ENCODE results near the gene TRAF4. TPM values are rescaled to one million over a fixed set of nuclear protein-coding genes. Genes with fewer than 3 reads are reported as not detected.
"Not testable (repeated sequence)": the region's sequence is repeated elsewhere in the genome, so short reads cannot be mapped to it uniquely, and the experiment has no call there.

TRAF4 gene
- total RNA-seq, 2 experiments from 2014 or later = 66.0 to 78.4 TPM

- Mint-ChIP-seq H3K27me3 (ENCODE audit: low read depth) (no peaks in the 10 kb centered on the region), H3K27ac (peak overlapping the region; percentile 11), H3K36me3 (ENCODE audit: low read depth) (peaks cover 15% of the 10 kb centered on the region), H3K9me3 (ENCODE audit: insufficient read depth) (peaks cover 2% of the 10 kb centered on the region), H3K4me1 (ENCODE audit: low read depth) (peaks cover 59% of the 10 kb centered on the region), H3K4me3 (no peak overlapping the region)
- no peak for DNase-seq
- no peak for ATAC-seq
- ChIA-PET CTCF (interaction anchor here (1.5 to 1.7 kb wide), 2 partner anchors 8 to 15 kb away, joined by 7 to 15 read pairs; partner anchors contain the start of gene TLCD1), POLR2A (interaction anchor here (1.1 to 1.5 kb wide), 2 partner anchors 10 to 15 kb away, joined by 3 to 5 read pairs; partner anchors contain the start of gene RPL23A)
Observed at GRCh38 chr17:28734712-28735241, 9.0 kb upstream of the TRAF4 start.

- Mint-ChIP-seq H3K9me3 (ENCODE audit: insufficient read depth) (peaks cover 3% of the 10 kb centered on the region), H3K4me3 (no peak overlapping the region), H3K36me3 (ENCODE audit: low read depth) (peaks cover 18% of the 10 kb centered on the region), H3K27ac (no peak overlapping the region), H3K27me3 (ENCODE audit: low read depth) (no peaks in the 10 kb centered on the region), H3K4me1 (ENCODE audit: low read depth) (peaks cover 57% of the 10 kb centered on the region)
- ChIA-PET CTCF (interaction anchor here (1.5 to 1.7 kb wide), 2 partner anchors 8 to 14 kb away, joined by 7 to 15 read pairs; partner anchors contain the start of gene TLCD1), POLR2A (interaction anchor here (1.1 to 1.5 kb wide), 2 partner anchors 11 to 15 kb away, joined by 3 to 5 read pairs; partner anchors contain the start of gene RPL23A)
- DNase-seq (no peak), ATAC-seq (no peak)
Observed at GRCh38 chr17:28735242-28735722, 8.5 kb upstream of the TRAF4 start.

- not testable (repeated sequence) for H3K27me3 Mint-ChIP-seq (ENCODE audit: low read depth)
Observed at GRCh38 chr17:28735913-28736769, 7.7 kb upstream of the TRAF4 start.

GRCh38 chr17:28737316-28737715 is 6.5 kb upstream of the TRAF4 start:
- no peak overlapping the region for H3K4me3 Mint-ChIP-seq
- POLR2A ChIA-PET = no interaction called here
- CTCF ChIA-PET = no interaction called here
- no peak overlapping the region for H3K27ac Mint-ChIP-seq
- peaks cover 26% of the 10 kb centered on the region for H3K36me3 Mint-ChIP-seq (ENCODE audit: low read depth)
- H3K9me3 Mint-ChIP-seq (ENCODE audit: insufficient read depth) = peaks cover 3% of the 10 kb centered on the region
- H3K4me1 Mint-ChIP-seq (ENCODE audit: low read depth) = peaks cover 68% of the 10 kb centered on the region
- ATAC-seq (no peak), DNase-seq (no peak)
- H3K27me3 Mint-ChIP-seq (ENCODE audit: low read depth) = no peaks in the 10 kb centered on the region

More at GRCh38 chr17:28735913-28736769, 7.7 kb upstream of the TRAF4 start:
- POLR2A ChIA-PET = interaction anchor here (1.1 to 1.5 kb wide), 2 partner anchors 11 to 16 kb away, joined by 3 to 5 read pairs; partner anchors contain the start of gene RPL23A
- not testable (repeated sequence) for DNase-seq; H3K9me3 Mint-ChIP-seq (ENCODE audit: insufficient read depth); H3K4me3 Mint-ChIP-seq; H3K27ac Mint-ChIP-seq; ATAC-seq
- CTCF ChIA-PET = interaction anchor here (1.5 to 1.7 kb wide), 2 partner anchors 9 to 13 kb away, joined by 7 to 15 read pairs; partner anchors contain the start of gene TLCD1
- peaks cover 60% of the 10 kb centered on the region for H3K4me1 Mint-ChIP-seq (ENCODE audit: low read depth)
- peaks cover 25% of the 10 kb centered on the region for H3K36me3 Mint-ChIP-seq (ENCODE audit: low read depth)

- no peak overlapping the region for H3K4me3 Mint-ChIP-seq
- peaks cover 3% of the 10 kb centered on the region for H3K9me3 Mint-ChIP-seq (ENCODE audit: insufficient read depth)
- H3K27ac Mint-ChIP-seq = peak overlapping the region; percentile 69
- peaks cover 26% of the 10 kb centered on the region for H3K36me3 Mint-ChIP-seq (ENCODE audit: low read depth)
- no peak for DNase-seq
- peaks cover 68% of the 10 kb centered on the region for H3K4me1 Mint-ChIP-seq (ENCODE audit: low read depth)
- ATAC-seq = no peak
- no peaks in the 10 kb centered on the region for H3K27me3 Mint-ChIP-seq (ENCODE audit: low read depth)
- ChIA-PET POLR2A (interaction anchor here (2.2 kb wide), 1 partner anchor 10 kb away, joined by 7 read pairs; the partner anchor contains the start of gene NEK8), CTCF (interaction anchor here (1.0 to 17.5 kb wide), 4 partner anchors 10 to 26 kb away, joined by 3 to 736 read pairs (median 6); partner anchors contain the start of genes NEK8 and TLCD1)
Observed at GRCh38 chr17:28737770-28738679, 5.8 kb upstream of the TRAF4 start.

GRCh38 chr17:28738680-28739384 is 5.0 kb upstream of the TRAF4 start:
- H3K36me3 Mint-ChIP-seq (ENCODE audit: low read depth) = peaks cover 26% of the 10 kb centered on the region
- H3K27ac Mint-ChIP-seq = peak overlapping the region; percentile 69
- ChIA-PET POLR2A (interaction anchor here (1.2 to 2.2 kb wide), 2 partner anchors 11 to 19 kb away, joined by 3 to 7 read pairs; partner anchors contain the start of genes NEK8 and RPL23A), CTCF (interaction anchor here (1.0 to 17.5 kb wide), 4 partner anchors 11 to 25 kb away, joined by 3 to 736 read pairs (median 6); partner anchors contain the start of genes NEK8 and TLCD1)
- ATAC-seq (peak; percentile 26), DNase-seq (peak; percentile 48)
- H3K4me1 Mint-ChIP-seq (ENCODE audit: low read depth) = peaks cover 65% of the 10 kb centered on the region
- H3K27me3 Mint-ChIP-seq (ENCODE audit: low read depth) = no peaks in the 10 kb centered on the region
- peaks cover 3% of the 10 kb centered on the region for H3K9me3 Mint-ChIP-seq (ENCODE audit: insufficient read depth)
- no peak overlapping the region for H3K4me3 Mint-ChIP-seq

GRCh38 chr17:28740406-28741357 is 3.1 kb upstream of the TRAF4 start:
- Mint-ChIP-seq H3K27ac (peak overlapping the region; percentile 64), H3K27me3 (ENCODE audit: low read depth) (no peaks in the 10 kb centered on the region), H3K4me1 (ENCODE audit: low read depth) (peaks cover 55% of the 10 kb centered on the region), H3K9me3 (ENCODE audit: insufficient read depth) (peaks cover 3% of the 10 kb centered on the region), H3K36me3 (ENCODE audit: low read depth) (peaks cover 29% of the 10 kb centered on the region), H3K4me3 (no peak overlapping the region)
- ChIA-PET POLR2A (interaction anchor here (0.5 to 13.0 kb wide), 3 partner anchors 13 to 159 kb away, joined by 5 to 212 read pairs (median 7); partner anchors contain the start of genes NEK8 and TLCD1), CTCF (interaction anchor here (1.0 to 17.5 kb wide), 5 partner anchors 10 to 176 kb away, joined by 3 to 736 read pairs (median 5); partner anchors contain the start of genes NEK8 and TLCD1)
- ATAC-seq (no peak), DNase-seq (no peak)

GRCh38 chr17:28741358-28742349 is 2.2 kb upstream of the TRAF4 start:
- H3K36me3 Mint-ChIP-seq (ENCODE audit: low read depth) = peaks cover 27% of the 10 kb centered on the region
- ATAC-seq (no peak), DNase-seq (no peak)
- H3K27ac Mint-ChIP-seq = peak overlapping the region; percentile 64
- ChIA-PET POLR2A (interaction anchor here (1.1 to 13.0 kb wide), 2 partner anchors 10 to 15 kb away, joined by 3 to 212 read pairs; partner anchors contain the start of genes NEK8 and TLCD1), CTCF (interaction anchor here (0.6 to 17.5 kb wide), 7 partner anchors 9 to 183 kb away, joined by 3 to 736 read pairs (median 4); partner anchors contain the start of genes NEK8, RPL23A and TLCD1)
- peaks cover 3% of the 10 kb centered on the region for H3K9me3 Mint-ChIP-seq (ENCODE audit: insufficient read depth)
- peaks cover 57% of the 10 kb centered on the region for H3K4me1 Mint-ChIP-seq (ENCODE audit: low read depth)
- no peak overlapping the region for H3K4me3 Mint-ChIP-seq
- H3K27me3 Mint-ChIP-seq (ENCODE audit: low read depth) = no peaks in the 10 kb centered on the region
